ENCODE results near the gene PBOV1.

PBOV1 gene

GRCh38 chr6:138206862-138207261 lies 11.4 kb downstream of the PBOV1 start:
- TF ChIP-seq CTCF (conservative IDR thresholded peaks at IDR 0.05): no peak
- TF ChIP-seq ZFX (IDR thresholded peaks at IDR 0.05): no peak
- H3K27ac ChIP-seq: no peak overlapping the region

- TF ChIP-seq ZFX (IDR thresholded peaks at IDR 0.05) (no peak), CTCF (conservative IDR thresholded peaks at IDR 0.05) (no peak)
- H3K27ac ChIP-seq: no peak overlapping the region
Measured at GRCh38 chr6:138205437-138206094, 12.7 kb downstream of the PBOV1 start.

DNA sequence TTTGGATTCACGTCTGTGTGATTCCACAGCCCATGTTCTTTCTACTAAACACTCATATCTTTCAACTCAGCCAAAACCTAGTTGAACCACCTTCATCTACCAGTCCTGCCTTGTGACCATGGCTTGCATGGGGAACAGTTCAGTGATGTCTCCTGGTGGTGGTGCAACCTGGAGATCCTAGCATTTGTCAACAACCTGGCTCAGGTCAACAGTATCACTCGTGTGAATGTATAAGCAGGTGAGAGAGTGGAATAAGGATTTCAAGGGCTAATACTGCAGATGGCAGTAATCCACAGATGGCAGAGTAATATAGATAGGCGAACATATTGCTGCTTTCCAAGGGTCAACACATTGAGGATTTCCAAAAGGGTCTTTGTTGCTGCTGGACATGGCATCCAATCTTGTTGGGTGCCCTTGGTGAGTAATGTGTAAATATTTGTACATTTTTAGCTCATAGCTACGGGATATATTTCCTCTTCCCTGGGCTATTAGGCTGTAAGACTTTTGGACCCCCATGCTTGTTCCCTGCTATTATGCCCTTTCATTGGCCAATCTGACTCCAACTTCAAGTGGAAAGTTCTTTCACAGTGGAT lies 13.4 kb downstream of the PBOV1 start:
- no peak overlapping the region for H3K27ac ChIP-seq
- TF ChIP-seq CTCF (conservative IDR thresholded peaks at IDR 0.05) (no peak), ZFX (IDR thresholded peaks at IDR 0.05) (no peak)

GRCh38 chr6:138204303-138204702 lies 14.0 kb downstream of the PBOV1 start:
- no peak overlapping the region for H3K27ac ChIP-seq
- TF ChIP-seq CTCF (conservative IDR thresholded peaks at IDR 0.05) (no peak), ZFX (IDR thresholded peaks at IDR 0.05) (no peak)

DNA sequence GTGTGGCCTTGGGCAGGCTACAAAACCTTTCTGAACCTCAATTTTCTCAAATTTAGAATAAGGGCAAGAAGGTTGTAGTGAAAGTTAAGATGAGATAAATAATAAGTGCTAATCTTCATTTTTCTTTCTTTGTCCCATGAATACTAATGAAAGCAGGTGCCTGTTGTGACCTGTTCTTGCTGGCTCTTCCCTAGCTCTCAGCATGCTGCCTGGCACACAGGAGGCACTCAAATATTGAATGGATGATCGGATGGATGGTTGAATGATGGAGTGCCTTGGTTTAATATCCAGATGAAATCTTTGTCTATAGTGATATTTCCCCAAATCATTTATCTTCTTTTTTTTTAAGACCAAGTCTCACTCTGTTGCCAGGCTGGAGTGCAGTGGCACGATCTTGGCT lies 15.0 kb downstream of the PBOV1 start:
- TF ChIP-seq CTCF (conservative IDR thresholded peaks at IDR 0.05): no peak
- no peak for TF ChIP-seq ZFX (IDR thresholded peaks at IDR 0.05)
- no peak overlapping the region for H3K27ac ChIP-seq

DNA sequence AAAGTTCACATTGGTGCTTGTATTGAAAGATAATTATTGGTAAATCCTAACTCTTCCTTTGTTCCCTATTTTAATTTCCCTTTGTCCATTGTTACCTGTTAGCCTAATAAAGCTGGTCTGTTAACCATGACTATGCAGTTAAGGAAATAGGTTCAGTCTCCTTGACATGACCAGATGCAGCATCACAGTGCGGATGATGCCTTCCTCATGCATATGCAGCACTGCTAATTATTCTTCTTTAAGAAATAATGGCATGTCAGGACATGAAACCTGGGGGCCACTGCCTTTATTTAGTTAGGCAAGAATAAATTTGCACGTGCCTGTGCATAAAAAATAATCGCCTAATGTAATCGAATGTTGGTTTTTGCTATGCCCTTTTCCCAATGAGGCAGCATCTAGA lies 16.5 kb downstream of the PBOV1 start:
- TF ChIP-seq CTCF (conservative IDR thresholded peaks at IDR 0.05): no peak
- no peak for TF ChIP-seq ZFX (IDR thresholded peaks at IDR 0.05)
- no peak overlapping the region for H3K27ac ChIP-seq

GRCh38 chr6:138198430-138199091 lies 19.7 kb downstream of the PBOV1 start:
- TF ChIP-seq CTCF (conservative IDR thresholded peaks at IDR 0.05): no peak
- no peak for TF ChIP-seq ZFX (IDR thresholded peaks at IDR 0.05)
- H3K27ac ChIP-seq: no peak overlapping the region

All from C4-2B (cell line).